ENCODE measurements around the gene TMEM123.

The TMEM123 gene

DNA sequence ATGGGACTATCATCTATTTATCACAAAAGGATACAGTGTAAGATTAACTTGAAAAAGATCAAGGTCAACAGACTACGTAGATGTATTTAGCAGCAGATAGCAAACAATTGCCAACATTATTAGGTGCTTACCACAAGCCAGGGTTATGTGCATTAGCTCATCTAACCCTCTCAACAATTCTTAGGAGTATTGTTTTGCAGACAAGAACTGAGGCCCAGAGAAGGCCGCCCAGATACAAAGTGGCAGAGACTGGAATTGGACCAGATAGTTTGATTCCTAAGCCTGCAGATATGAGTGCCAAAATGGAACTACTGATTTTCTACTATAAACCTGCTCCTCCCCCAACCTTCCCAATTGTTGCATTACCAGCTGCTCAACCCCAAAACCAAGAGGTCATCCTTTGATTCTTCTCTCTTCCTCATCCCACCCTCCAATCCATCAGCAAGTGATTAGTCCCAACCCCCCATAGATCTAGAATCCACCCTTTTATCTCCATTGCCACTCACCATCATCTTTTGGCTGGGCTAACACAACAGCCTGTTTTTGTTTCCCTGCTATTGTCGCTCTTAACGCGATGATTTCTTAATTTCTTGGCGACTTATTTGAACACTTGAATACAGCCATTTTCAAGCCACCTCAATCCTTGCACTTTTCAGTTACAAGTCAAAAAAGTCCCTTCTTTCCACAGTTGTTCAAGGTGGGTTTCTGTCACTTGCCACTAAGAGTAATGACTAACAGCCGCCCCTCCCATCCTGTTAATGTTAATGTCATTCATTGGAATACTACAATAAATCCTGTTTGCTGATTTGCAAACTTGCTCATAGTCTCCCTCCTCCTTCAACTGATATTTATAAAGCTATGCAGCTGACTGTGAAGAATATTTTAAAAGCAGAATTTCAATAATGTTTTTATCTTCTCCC is 2.7 kb downstream of the TMEM123 start:
- no peak overlapping the region for H2AK5ac ChIP-seq (ENCODE audit: low read depth, low read length)
- peaks cover 0 to under 1% of the 10 kb centered on the region in 2 donors for H3K9me3 ChIP-seq (replicated peaks in 1 of 2; ENCODE audit: control insufficient read depth in 2 of 2, insufficient read depth in 1 of 2, low read depth in 1 of 2, low read length in 2 of 2)
- H3K4me2 ChIP-seq (ENCODE audit: insufficient read depth, low read length, poor library complexity, severe bottlenecking), result no peak overlapping the region
- WGBS, 2 donors (ENCODE audit: extremely low coverage in 2 of 2, insufficient read length in 2 of 2, insufficient replicate concordance in 1 of 2), result no CpG with 5 or more reads among the region's 7 CpGs
- no peak overlapping the region for H2BK12ac ChIP-seq (ENCODE audit: low read length)
- H3K4me1 ChIP-seq (ENCODE audit: control insufficient read depth in 2 of 2, insufficient read depth in 1 of 2, low read depth in 1 of 2, low read length in 2 of 2), result peaks cover 9 to 15% of the 10 kb centered on the region in 2 donors
- no peak overlapping the region for H2AFZ ChIP-seq (ENCODE audit: low read length)
- peaks cover 7% of the 10 kb centered on the region for H3K79me1 ChIP-seq (ENCODE audit: low read depth, low read length)
- no peak overlapping the region for H3K23ac ChIP-seq (ENCODE audit: low read depth, low read length, poor library complexity)
- no peak overlapping the region for H4K91ac ChIP-seq (ENCODE audit: low read depth, low read length, poor library complexity)
- no peak overlapping the region for H3K9ac ChIP-seq (ENCODE audit: low read depth, low read length, poor library complexity)
- H3K27me3 ChIP-seq (ENCODE audit: control insufficient read depth in 3 of 3, insufficient read depth in 3 of 3, low read depth in 1 of 3, low read length in 3 of 3), result no peaks in the 10 kb centered on the region
- H3K36me3 ChIP-seq (replicated peaks in 1 of 2; ENCODE audit: control insufficient read depth in 2 of 2, insufficient read depth in 2 of 2, low read length in 2 of 2), result peaks cover 1 to 41% of the 10 kb centered on the region in 2 donors
- H3K4me3 ChIP-seq (ENCODE audit: low read length in 2 of 2), result peak overlapping the region in 1 of 2 donors; percentile 4
- no peak overlapping the region for H3K4ac ChIP-seq (ENCODE audit: low read length)
- no peak overlapping the region for H2BK5ac ChIP-seq (ENCODE audit: low read length)
- H3K27ac ChIP-seq (replicated peaks; ENCODE audit: low read length), result no peak overlapping the region
- H2BK15ac ChIP-seq (ENCODE audit: low read length), result no peak overlapping the region
- no peak overlapping the region for H3K14ac ChIP-seq (ENCODE audit: low read length)
- H2BK120ac ChIP-seq (ENCODE audit: low read depth, low read length), result no peak overlapping the region
- H4K8ac ChIP-seq (ENCODE audit: low read depth, low read length), result no peak overlapping the region
- DNase-seq (ENCODE audit: low spot score), result no peak
- H3K18ac ChIP-seq (ENCODE audit: low read length), result no peak overlapping the region

- Histone ChIP-seq H3K4ac (ENCODE audit: low read length) (no peak overlapping the region), H3K27ac (replicated peaks; ENCODE audit: low read length) (no peak overlapping the region), H3K9ac (ENCODE audit: low read depth, low read length, poor library complexity) (no peak overlapping the region), H2AFZ (ENCODE audit: low read length) (no peak overlapping the region), H3K4me1 (ENCODE audit: control insufficient read depth in 2 of 2, insufficient read depth in 1 of 2, low read depth in 1 of 2, low read length in 2 of 2) (peaks cover 9 to 11% of the 10 kb centered on the region in 2 donors), H2BK12ac (ENCODE audit: low read length) (no peak overlapping the region), H3K18ac (ENCODE audit: low read length) (no peak overlapping the region), H3K23ac (ENCODE audit: low read depth, low read length, poor library complexity) (no peak overlapping the region), H2BK15ac (ENCODE audit: low read length) (no peak overlapping the region), H3K79me1 (ENCODE audit: low read depth, low read length) (peaks cover 7% of the 10 kb centered on the region), H2BK5ac (ENCODE audit: low read length) (no peak overlapping the region), H4K8ac (ENCODE audit: low read depth, low read length) (no peak overlapping the region), H3K14ac (ENCODE audit: low read length) (no peak overlapping the region), H3K36me3 (replicated peaks in 1 of 2; ENCODE audit: control insufficient read depth in 2 of 2, insufficient read depth in 2 of 2, low read length in 2 of 2) (peaks cover 1 to 47% of the 10 kb centered on the region in 2 donors), H3K9me3 (replicated peaks in 1 of 2; ENCODE audit: control insufficient read depth in 2 of 2, insufficient read depth in 1 of 2, low read depth in 1 of 2, low read length in 2 of 2) (peaks cover 0 to 3% of the 10 kb centered on the region in 2 donors), H2BK120ac (ENCODE audit: low read depth, low read length) (no peak overlapping the region), H3K27me3 (ENCODE audit: control insufficient read depth in 3 of 3, insufficient read depth in 3 of 3, low read depth in 1 of 3, low read length in 3 of 3) (no peaks in the 10 kb centered on the region), H4K91ac (ENCODE audit: low read depth, low read length, poor library complexity) (no peak overlapping the region), H3K4me2 (ENCODE audit: insufficient read depth, low read length, poor library complexity, severe bottlenecking) (no peak overlapping the region), H3K4me3 (ENCODE audit: low read length in 2 of 2) (no peak overlapping the region), H2AK5ac (ENCODE audit: low read depth, low read length) (no peak overlapping the region)
- WGBS, 2 donors (ENCODE audit: extremely low coverage in 2 of 2, insufficient read length in 2 of 2, insufficient replicate concordance in 1 of 2), result no CpG with 5 or more reads among the region's 2 CpGs
- DNase-seq (ENCODE audit: low spot score), result no peak
These were observed 3.7 kb downstream of the TMEM123 start for GRCh38 chr11:102448869-102449224.

- Histone ChIP-seq H2BK15ac (ENCODE audit: low read length) (no peak overlapping the region), H3K27ac (replicated peaks; ENCODE audit: low read length) (no peak overlapping the region)
- WGBS, 2 donors (ENCODE audit: extremely low coverage in 2 of 2, insufficient read length in 2 of 2, insufficient replicate concordance in 1 of 2), result no CpG with 5 or more reads among the region's 2 CpGs
These were observed 4.4 kb downstream of the TMEM123 start for GRCh38 chr11:102447941-102448868.

GRCh38 chr11:102447193-102447592 is 5.4 kb downstream of the TMEM123 start:
- H3K18ac ChIP-seq (ENCODE audit: low read length), result no peak overlapping the region
- no peak overlapping the region for H4K8ac ChIP-seq (ENCODE audit: low read depth, low read length)
- H3K79me1 ChIP-seq (ENCODE audit: low read depth, low read length), result peaks cover 4% of the 10 kb centered on the region
- H2AFZ ChIP-seq (ENCODE audit: low read length), result no peak overlapping the region
- no peak overlapping the region for H4K91ac ChIP-seq (ENCODE audit: low read depth, low read length, poor library complexity)
- H2BK15ac ChIP-seq (ENCODE audit: low read length), result no peak overlapping the region
- H3K4ac ChIP-seq (ENCODE audit: low read length), result no peak overlapping the region
- H3K4me1 ChIP-seq (ENCODE audit: control insufficient read depth in 2 of 2, insufficient read depth in 1 of 2, low read depth in 1 of 2, low read length in 2 of 2), result peaks cover 6 to 9% of the 10 kb centered on the region in 2 donors
- no peak overlapping the region for H3K9ac ChIP-seq (ENCODE audit: low read depth, low read length, poor library complexity)
- H3K14ac ChIP-seq (ENCODE audit: low read length), result no peak overlapping the region
- DNase-seq (ENCODE audit: low spot score), result no peak
- no peak overlapping the region for H3K4me3 ChIP-seq (ENCODE audit: low read length in 2 of 2)
- H3K27me3 ChIP-seq (ENCODE audit: control insufficient read depth in 3 of 3, insufficient read depth in 3 of 3, low read depth in 1 of 3, low read length in 3 of 3), result no peaks in the 10 kb centered on the region
- no peak overlapping the region for H2BK5ac ChIP-seq (ENCODE audit: low read length)
- H2BK12ac ChIP-seq (ENCODE audit: low read length), result no peak overlapping the region
- no peak overlapping the region for H3K23ac ChIP-seq (ENCODE audit: low read depth, low read length, poor library complexity)
- no peak overlapping the region for H3K27ac ChIP-seq (replicated peaks; ENCODE audit: low read length)
- H3K4me2 ChIP-seq (ENCODE audit: insufficient read depth, low read length, poor library complexity, severe bottlenecking), result no peak overlapping the region
- peaks cover 0 to 3% of the 10 kb centered on the region in 2 donors for H3K9me3 ChIP-seq (replicated peaks in 1 of 2; ENCODE audit: control insufficient read depth in 2 of 2, insufficient read depth in 1 of 2, low read depth in 1 of 2, low read length in 2 of 2)
- H2AK5ac ChIP-seq (ENCODE audit: low read depth, low read length), result no peak overlapping the region
- H2BK120ac ChIP-seq (ENCODE audit: low read depth, low read length), result no peak overlapping the region
- H3K36me3 ChIP-seq (replicated peaks in 1 of 2; ENCODE audit: control insufficient read depth in 2 of 2, insufficient read depth in 2 of 2, low read length in 2 of 2), result peaks cover 1 to 47% of the 10 kb centered on the region in 2 donors

More at GRCh38 chr11:102447941-102448868, 4.4 kb downstream of the TMEM123 start:
- H4K91ac ChIP-seq (ENCODE audit: low read depth, low read length, poor library complexity), result no peak overlapping the region
- peaks cover 7% of the 10 kb centered on the region for H3K79me1 ChIP-seq (ENCODE audit: low read depth, low read length)
- H3K4me2 ChIP-seq (ENCODE audit: insufficient read depth, low read length, poor library complexity, severe bottlenecking), result no peak overlapping the region
- no peak overlapping the region for H3K4me3 ChIP-seq (ENCODE audit: low read length in 2 of 2)
- peaks cover 1 to 47% of the 10 kb centered on the region in 2 donors for H3K36me3 ChIP-seq (replicated peaks in 1 of 2; ENCODE audit: control insufficient read depth in 2 of 2, insufficient read depth in 2 of 2, low read length in 2 of 2)
- H2BK5ac ChIP-seq (ENCODE audit: low read length), result no peak overlapping the region
- no peak overlapping the region for H3K23ac ChIP-seq (ENCODE audit: low read depth, low read length, poor library complexity)
- no peak overlapping the region for H3K14ac ChIP-seq (ENCODE audit: low read length)
- H3K9ac ChIP-seq (ENCODE audit: low read depth, low read length, poor library complexity), result no peak overlapping the region
- H2AK5ac ChIP-seq (ENCODE audit: low read depth, low read length), result no peak overlapping the region
- no peak overlapping the region for H2AFZ ChIP-seq (ENCODE audit: low read length)
- H3K9me3 ChIP-seq (replicated peaks in 1 of 2; ENCODE audit: control insufficient read depth in 2 of 2, insufficient read depth in 1 of 2, low read depth in 1 of 2, low read length in 2 of 2), result peaks cover 0 to 3% of the 10 kb centered on the region in 2 donors
- no peak overlapping the region for H3K18ac ChIP-seq (ENCODE audit: low read length)
- no peaks in the 10 kb centered on the region for H3K27me3 ChIP-seq (ENCODE audit: control insufficient read depth in 3 of 3, insufficient read depth in 3 of 3, low read depth in 1 of 3, low read length in 3 of 3)
- H4K8ac ChIP-seq (ENCODE audit: low read depth, low read length), result no peak overlapping the region
- no peak overlapping the region for H2BK120ac ChIP-seq (ENCODE audit: low read depth, low read length)
- no peak for DNase-seq (ENCODE audit: low spot score)
- no peak overlapping the region for H2BK12ac ChIP-seq (ENCODE audit: low read length)
- peaks cover 6 to 9% of the 10 kb centered on the region in 2 donors for H3K4me1 ChIP-seq (ENCODE audit: control insufficient read depth in 2 of 2, insufficient read depth in 1 of 2, low read depth in 1 of 2, low read length in 2 of 2)
- H3K4ac ChIP-seq (ENCODE audit: low read length), result no peak overlapping the region
